Neuronal stem cell (in vitro differentiated cells): ENCODE data around the gene SPOP.

Experiments used
- DNase-seq: peaks from one replicate; pipeline ENCODE4 v3.0.0-alpha.2; 2013; ENCODE audit warnings: low spot score
- H2AFZ ChIP-seq: one replicate; pipeline ENCODE4 v1.6.1; 2013; ENCODE audit warnings: mild to moderate bottlenecking, low read length, inconsistent platforms
- H2AK5ac ChIP-seq: 2 replicates; pipeline ENCODE4 v1.6.1; 2013; ENCODE audit warnings: low read depth, mild to moderate bottlenecking, inconsistent platforms, low read length, moderate library complexity, mixed read lengths
- H2BK120ac ChIP-seq: 2 replicates; pipeline ENCODE4 v1.6.1; 2013; ENCODE audit warnings: low read depth, mild to moderate bottlenecking, inconsistent platforms, low read length, moderate library complexity, mixed read lengths
- H2BK12ac ChIP-seq: one replicate; pipeline ENCODE4 v1.6.1; 2013; ENCODE audit warnings: low read length, inconsistent platforms
- H2BK15ac ChIP-seq: 2 replicates; pipeline ENCODE4 v1.6.1; 2013; ENCODE audit warnings: mild to moderate bottlenecking, low read length, inconsistent platforms, mixed read lengths
- H2BK5ac ChIP-seq: one replicate; pipeline ENCODE4 v1.6.1; 2013; ENCODE audit warnings: inconsistent platforms, mild to moderate bottlenecking, low read length, moderate library complexity
- H3K14ac ChIP-seq: one replicate; pipeline ENCODE4 v1.6.1; 2013; ENCODE audit warnings: low read length, inconsistent platforms
- H3K18ac ChIP-seq: 2 replicates; pipeline ENCODE4 v1.6.1; 2013; ENCODE audit warnings: low read length, inconsistent platforms
- H3K23ac ChIP-seq: 2 replicates; pipeline ENCODE4 v1.6.1; 2013; ENCODE audit warnings: low read depth, mild to moderate bottlenecking, mixed read lengths, low read length, inconsistent platforms; ENCODE audit not compliant: poor library complexity
- H3K27ac ChIP-seq: replicated peaks from 3 replicates; pipeline ENCODE4 v1.5.1; 2013; ENCODE audit warnings: low read length, inconsistent platforms
- H3K27me3 ChIP-seq, 3 experiments: 2 replicates each; pipeline ENCODE4 v1.6.1; 2013; ENCODE audit warnings: low read length in 3 of 3, mild to moderate bottlenecking in 2 of 3, inconsistent platforms in 1 of 3, low read depth in 1 of 3, mixed read lengths in 1 of 3, moderate library complexity in 1 of 3; ENCODE audit not compliant: control insufficient read depth in 3 of 3, insufficient read depth in 3 of 3
- H3K36me3 ChIP-seq, 2 donors: replicated peaks in 1 of 2; 2 replicates each; pipeline ENCODE4 v1.6.1; 2013; ENCODE audit warnings: low read length in 2 of 2; ENCODE audit not compliant: control insufficient read depth in 2 of 2, insufficient read depth in 2 of 2
- H3K4ac ChIP-seq: 2 replicates; pipeline ENCODE4 v1.6.1; 2013; ENCODE audit warnings: inconsistent platforms, mild to moderate bottlenecking, low read length, moderate library complexity
- H3K4me1 ChIP-seq, 2 donors: 1 replicate in 1 of 2; 2 replicates in 1 of 2; pipeline ENCODE4 v1.6.1; 2013; ENCODE audit warnings: low read length in 2 of 2, low read depth in 1 of 2; ENCODE audit not compliant: control insufficient read depth in 2 of 2, insufficient read depth in 1 of 2
- H3K4me2 ChIP-seq: one replicate; pipeline ENCODE4 v1.6.1; 2013; ENCODE audit warnings: mild to moderate bottlenecking, low read length, inconsistent platforms; ENCODE audit not compliant: insufficient read depth, poor library complexity, severe bottlenecking
- H3K4me3 ChIP-seq, 2 donors: 2 replicates each; pipeline ENCODE4 v1.5.1; 2013; ENCODE audit warnings: low read length in 2 of 2, mild to moderate bottlenecking in 2 of 2, inconsistent platforms in 1 of 2, moderate library complexity in 1 of 2
- H3K79me1 ChIP-seq: one replicate; pipeline ENCODE4 v1.6.1; 2013; ENCODE audit warnings: low read depth, mild to moderate bottlenecking, inconsistent platforms, low read length, moderate library complexity
- H3K9ac ChIP-seq: one replicate; pipeline ENCODE4 v1.6.1; 2013; ENCODE audit warnings: mild to moderate bottlenecking, low read depth, low read length, inconsistent platforms; ENCODE audit not compliant: poor library complexity
- H3K9me3 ChIP-seq, 2 donors: replicated peaks in 1 of 2; 2 replicates each; pipeline versions ENCODE3 to v1.6.1; 2013; ENCODE audit warnings: low read length in 2 of 2, mild to moderate bottlenecking in 2 of 2, inconsistent platforms in 1 of 2, low read depth in 1 of 2, mixed read lengths in 1 of 2, moderate library complexity in 1 of 2; ENCODE audit not compliant: control insufficient read depth in 2 of 2, insufficient read depth in 1 of 2
- H4K8ac ChIP-seq: one replicate; pipeline ENCODE4 v1.6.1; 2013; ENCODE audit warnings: low read depth, mild to moderate bottlenecking, inconsistent platforms, low read length, moderate library complexity
- H4K91ac ChIP-seq: one replicate; pipeline ENCODE4 v1.6.1; 2013; ENCODE audit warnings: low read length, low read depth, mild to moderate bottlenecking, inconsistent platforms; ENCODE audit not compliant: poor library complexity
- WGBS, 2 donors: extraction: QIAGEN DNeasy Blood & Tissue Kit; methylation state at CpG; one replicate each; pipeline ENCODE4 v1.1.7; 2013; ENCODE audit warnings: missing lambda C conversion rate in 2 of 2, mixed read lengths in 1 of 2; ENCODE audit not compliant: insufficient read length in 2 of 2, insufficient replicate concordance in 1 of 2; ENCODE audit errors: extremely low coverage in 2 of 2; 5-methylcytosine and 5-hydroxymethylcytosine counted together

SPOP gene

DNA sequence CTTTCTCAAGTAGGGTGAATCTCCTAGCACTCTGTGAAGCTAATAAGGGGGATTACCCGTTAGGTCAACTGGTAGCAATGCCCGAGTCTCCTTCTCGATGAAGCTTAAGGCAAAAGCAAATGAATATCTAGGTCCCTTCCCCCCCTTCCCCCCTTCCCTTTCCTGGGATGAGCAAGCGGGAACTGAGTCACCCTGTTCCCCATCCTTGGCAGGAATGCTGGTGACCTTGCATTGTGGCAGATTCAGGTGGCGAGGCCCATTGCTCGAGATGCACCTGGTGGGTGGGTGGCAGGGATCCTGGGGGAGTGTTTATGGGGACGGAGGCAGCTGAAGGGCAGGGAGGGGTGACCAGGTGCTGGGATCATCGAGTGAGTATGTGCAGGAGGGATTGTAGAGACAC lies 95.1 kb downstream of the SPOP start:
- Histone ChIP-seq H2AFZ (no peak overlapping the region), H3K18ac (peak overlapping the region; percentile 49), H3K9me3 (peaks cover 0 to 2% of the 10 kb centered on the region in 2 donors), H3K4ac (no peak overlapping the region), H3K27me3 (peaks cover 0 to 13% (median 0%) of the 10 kb centered on the region in 3 experiments), H4K8ac (no peak overlapping the region), H3K4me3 (peak overlapping the region in 1 of 2 donors; percentile 6), H2BK15ac (no peak overlapping the region), H3K4me2 (no peak overlapping the region), H3K27ac (no peak overlapping the region), H3K14ac (peak overlapping the region; percentile 33), H2BK5ac (no peak overlapping the region), H4K91ac (no peak overlapping the region), H3K23ac (no peak overlapping the region), H3K79me1 (no peaks in the 10 kb centered on the region), H2BK120ac (no peak overlapping the region), H3K36me3 (no peaks in the 10 kb centered on the region), H2BK12ac (no peak overlapping the region), H3K9ac (peak overlapping the region; percentile 50), H3K4me1 (peaks cover 0 to 2% of the 10 kb centered on the region in 2 donors), H2AK5ac (no peak overlapping the region)
- no peak for DNase-seq
- WGBS, 2 donors, result no CpG with 5 or more reads among the region's 8 CpGs

DNA sequence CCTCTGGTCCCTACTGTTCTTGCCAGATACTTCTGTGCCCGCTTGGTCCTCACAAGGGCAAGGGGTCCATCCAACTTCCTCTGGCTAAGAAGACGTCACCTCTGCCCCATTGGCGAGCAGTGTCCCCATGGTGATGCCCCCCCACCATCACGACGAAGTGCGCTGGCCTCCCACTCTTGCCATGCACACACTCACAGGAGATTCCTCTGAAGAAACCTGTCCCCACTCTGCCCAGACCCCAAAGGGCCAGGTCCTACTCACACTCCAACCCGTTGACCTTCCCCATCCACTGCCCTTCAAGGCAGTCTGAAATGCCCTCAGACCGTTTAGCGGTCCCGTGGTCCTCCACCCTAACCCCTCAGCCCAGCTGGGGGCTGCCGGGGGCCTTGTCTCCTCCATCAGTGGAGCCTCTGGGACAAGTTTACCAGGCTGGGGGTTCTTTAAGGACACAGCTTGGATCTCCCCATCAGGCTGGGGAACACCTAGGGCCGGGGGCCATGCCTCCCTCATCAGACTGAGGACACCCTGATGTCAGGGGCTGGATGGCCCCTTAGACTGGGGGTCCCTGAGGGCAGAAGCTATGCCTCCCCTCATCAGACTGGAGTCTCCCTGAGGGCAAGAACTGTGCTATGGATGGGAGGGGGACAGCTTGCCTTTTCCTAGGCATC lies 95.7 kb downstream of the SPOP start:
- Histone ChIP-seq H2BK15ac (no peak overlapping the region), H2BK120ac (no peak overlapping the region), H3K14ac (no peak overlapping the region), H3K9me3 (peaks cover 0 to 2% of the 10 kb centered on the region in 2 donors), H2BK12ac (no peak overlapping the region), H3K4me1 (peaks cover 2% of the 10 kb centered on the region in 2 donors), H4K8ac (no peak overlapping the region), H3K4me2 (no peak overlapping the region), H2AFZ (no peak overlapping the region), H3K4me3 (no peak overlapping the region), H3K18ac (no peak overlapping the region), H2BK5ac (no peak overlapping the region), H3K27me3 (peaks cover 0 to 19% (median 1%) of the 10 kb centered on the region in 3 experiments), H4K91ac (no peak overlapping the region), H3K23ac (no peak overlapping the region), H3K4ac (no peak overlapping the region), H3K79me1 (no peaks in the 10 kb centered on the region), H3K9ac (peak overlapping the region; percentile 50), H3K36me3 (no peaks in the 10 kb centered on the region), H2AK5ac (peak overlapping the region; percentile 36), H3K27ac (no peak overlapping the region)
- DNase-seq, result no peak
- no CpG with 5 or more reads among the region's 12 CpGs for WGBS, 2 donors

DNA sequence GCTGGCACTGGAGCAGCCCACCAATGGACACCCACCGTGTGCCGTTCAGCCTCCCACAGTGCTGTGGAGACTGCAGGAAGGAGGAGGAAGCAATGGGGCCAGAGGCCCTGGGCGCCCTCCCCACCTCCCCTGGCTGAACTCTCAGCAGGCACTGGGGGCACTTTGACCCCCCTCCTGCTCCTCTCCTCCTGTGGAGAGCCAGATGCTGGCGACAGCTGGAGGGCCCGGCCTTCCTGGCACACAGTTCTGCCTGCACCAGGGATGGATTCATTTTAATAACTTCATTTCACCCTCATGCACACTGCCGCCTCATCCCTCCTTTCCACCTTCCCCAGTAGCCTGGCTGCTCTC lies 96.3 kb downstream of the SPOP start:
- H3K36me3 ChIP-seq, result no peaks in the 10 kb centered on the region
- no peak overlapping the region for H2BK120ac ChIP-seq
- no peaks in the 10 kb centered on the region for H3K79me1 ChIP-seq
- no peak overlapping the region for H3K4me3 ChIP-seq
- peaks cover 0 to 2% of the 10 kb centered on the region in 2 donors for H3K9me3 ChIP-seq
- H3K18ac ChIP-seq, result no peak overlapping the region
- no peak overlapping the region for H3K27ac ChIP-seq
- no peak overlapping the region for H3K4me2 ChIP-seq
- H2BK5ac ChIP-seq, result no peak overlapping the region
- H3K23ac ChIP-seq, result no peak overlapping the region
- H3K9ac ChIP-seq, result no peak overlapping the region
- no CpG with 5 or more reads among the region's 6 CpGs for WGBS, 2 donors
- no peak overlapping the region for H2BK15ac ChIP-seq
- H2AK5ac ChIP-seq, result peak overlapping the region; percentile 36
- H4K8ac ChIP-seq, result no peak overlapping the region
- H4K91ac ChIP-seq, result no peak overlapping the region
- H3K4ac ChIP-seq, result no peak overlapping the region
- DNase-seq, result no peak
- H2BK12ac ChIP-seq, result peak overlapping the region; percentile 7
- H3K14ac ChIP-seq, result no peak overlapping the region
- H3K4me1 ChIP-seq, result peaks cover 6% of the 10 kb centered on the region in 2 donors
- H3K27me3 ChIP-seq, result peaks cover 0 to 22% (median 4%) of the 10 kb centered on the region in 3 experiments
- H2AFZ ChIP-seq, result no peak overlapping the region

DNA sequence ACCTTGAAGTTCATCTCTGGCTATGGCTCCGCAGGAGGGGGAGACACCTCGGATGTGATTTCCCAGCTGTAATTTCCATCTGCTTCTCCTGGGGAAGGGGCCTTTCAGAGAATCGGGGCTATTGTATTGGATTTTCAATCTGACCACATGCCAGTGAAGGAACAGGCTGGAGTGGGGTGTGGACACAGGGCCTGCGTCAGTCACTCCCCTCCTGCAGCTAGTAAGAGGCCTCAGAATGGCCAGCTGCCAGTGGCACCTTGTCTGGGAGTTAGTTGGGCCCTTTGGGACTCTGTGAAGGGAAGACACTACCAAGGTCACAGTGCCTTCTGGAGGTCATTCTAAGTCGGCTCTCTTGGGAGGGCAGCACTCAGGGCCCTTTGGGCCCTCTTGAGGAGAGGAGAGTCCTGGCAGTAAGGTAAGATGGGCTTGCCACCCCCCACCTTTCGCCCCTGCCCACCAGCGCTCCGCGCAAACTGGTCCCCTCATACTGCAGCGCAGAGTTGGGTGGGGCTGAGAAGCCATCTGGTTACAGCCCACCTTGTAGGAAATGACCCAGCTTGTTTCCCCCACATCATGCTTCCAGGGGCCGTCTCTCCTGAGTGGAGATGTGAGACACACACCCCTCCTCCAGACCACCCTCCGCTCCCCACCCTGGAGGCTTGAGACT lies 96.8 kb downstream of the SPOP start:
- no CpG with 5 or more reads among the region's 12 CpGs for WGBS, 2 donors

More for the DNA sequence above, 96.8 kb downstream of the SPOP start:
- no peak overlapping the region for H3K4me3 ChIP-seq
- H3K9ac ChIP-seq, result no peak overlapping the region
- H3K23ac ChIP-seq, result no peak overlapping the region
- no peak overlapping the region for H3K18ac ChIP-seq
- H2BK5ac ChIP-seq, result no peak overlapping the region
- peak overlapping the region; percentile 7 for H2BK12ac ChIP-seq
- H3K4ac ChIP-seq, result no peak overlapping the region
- DNase-seq, result no peak
- H2BK120ac ChIP-seq, result no peak overlapping the region
- H3K4me1 ChIP-seq, result peaks cover 6% of the 10 kb centered on the region in 2 donors
- H3K36me3 ChIP-seq, result no peaks in the 10 kb centered on the region
- H2AK5ac ChIP-seq, result peak overlapping the region; percentile 36
- H2AFZ ChIP-seq, result no peak overlapping the region
- no peak overlapping the region for H3K4me2 ChIP-seq
- H3K27ac ChIP-seq, result no peak overlapping the region
- H4K8ac ChIP-seq, result no peak overlapping the region
- no peak overlapping the region for H2BK15ac ChIP-seq
- H3K9me3 ChIP-seq, result peaks cover 0 to 2% of the 10 kb centered on the region in 2 donors
- peaks cover 0 to 24% (median 4%) of the 10 kb centered on the region in 3 experiments for H3K27me3 ChIP-seq
- no peak overlapping the region for H4K91ac ChIP-seq
- no peak overlapping the region for H3K14ac ChIP-seq
- no peaks in the 10 kb centered on the region for H3K79me1 ChIP-seq
